DOHH2 (cell line): ENCODE results near the gene RPS6KA2.

Experiments
- H3F3A ChIP-seq: fragments of 200-600 bp; sonication (generic), shearing (Covaris generic); 2 replicates; pipeline ENCODE4 v1.6.0; 2016; ENCODE audit warnings: antibody characterized with exemption, mild to moderate bottlenecking; ENCODE audit not compliant: control insufficient read depth, insufficient read depth
- H3K27ac ChIP-seq: fragments of 200-600 bp; sonication (generic); 2 replicates; pipeline ENCODE4 v1.5.1; 2014; ENCODE audit warnings: low read depth, mild to moderate bottlenecking, low read length, moderate library complexity
- H3K27me3 ChIP-seq: fragments of 200-600 bp; sonication (generic); 2 replicates; pipeline ENCODE4 v1.6.1; 2014; ENCODE audit warnings: mild to moderate bottlenecking, low read length, mixed read lengths; ENCODE audit not compliant: control insufficient read depth
- H3K36me3 ChIP-seq: fragments of 200-600 bp; sonication (generic); 2 replicates; pipeline ENCODE4 v1.6.1; 2014; ENCODE audit warnings: mild to moderate bottlenecking, low read length, moderate library complexity, mixed read lengths; ENCODE audit not compliant: control insufficient read depth
- H3K4me1 ChIP-seq: fragments of 200-600 bp; sonication (generic); 2 replicates; pipeline ENCODE4 v1.6.1; 2014; ENCODE audit warnings: mild to moderate bottlenecking, low read length, mixed read lengths; ENCODE audit not compliant: control insufficient read depth
- H3K4me2 ChIP-seq: fragments of 200-600 bp; sonication (generic); 2 replicates; pipeline ENCODE4 v1.6.0; 2014; ENCODE audit warnings: mild to moderate bottlenecking, low read length, moderate library complexity
- H3K4me3 ChIP-seq: fragments of 200-600 bp; sonication (generic); 2 replicates; pipeline ENCODE4 v1.5.1; 2014; ENCODE audit warnings: mild to moderate bottlenecking, low read length, mixed read lengths
- H3K79me2 ChIP-seq: fragments of 200-600 bp; sonication (generic); 2 replicates; pipeline ENCODE4 v1.6.1; 2014; ENCODE audit warnings: mild to moderate bottlenecking, low read length, mixed read lengths; ENCODE audit not compliant: control insufficient read depth
- H3K9me2 ChIP-seq: fragments of 200-600 bp; sonication (generic); replicated peaks from 2 replicates; pipeline ENCODE4 v1.6.1; 2014; ENCODE audit warnings: mild to moderate bottlenecking, low read length, mixed read lengths; ENCODE audit not compliant: control insufficient read depth
- H3K9me3 ChIP-seq: fragments of 200-600 bp; sonication (generic); 2 replicates; pipeline ENCODE4 v1.6.1; 2014; ENCODE audit warnings: antibody characterized with exemption, low read length, mixed read lengths; ENCODE audit not compliant: control insufficient read depth, insufficient read depth
- H4K20me1 ChIP-seq: fragments of 200-600 bp; sonication (generic); 2 replicates; pipeline ENCODE4 v1.6.0; 2014; ENCODE audit warnings: low read depth, mild to moderate bottlenecking, antibody characterized with exemption, low read length, moderate library complexity; ENCODE audit not compliant: control insufficient read depth, insufficient read depth
- EZH2phosphoT487 ChIP-seq: fragments of 200-600 bp; sonication (generic); IDR thresholded peaks from 2 replicates; pipeline ENCODE4 v1.6.1; 2017; ENCODE audit warnings: borderline replicate concordance, mild to moderate bottlenecking, antibody characterized with exemption, low read length, moderate library complexity, mixed read lengths
- TF ChIP-seq, protein P1 (sequence below): fragments of 200-600 bp; sonication (generic); IDR thresholded peaks from one replicate; pipeline ENCODE4 v1.5.1; 2014; ENCODE audit warnings: antibody characterized with exemption, mild to moderate bottlenecking, low read depth, low read length; ENCODE audit not compliant: poor library complexity, severe bottlenecking

RPS6KA2 gene

GRCh38 chr6:166461821-166462460 lies 165.1 kb downstream of the RPS6KA2 start:
- H3F3A ChIP-seq: peaks cover 50% of the 10 kb centered on the region
- H3K27ac ChIP-seq: peak overlapping the region; percentile 99
- TF ChIP-seq EZH2phosphoT487: no peak
- TF ChIP-seq, protein P1, sequence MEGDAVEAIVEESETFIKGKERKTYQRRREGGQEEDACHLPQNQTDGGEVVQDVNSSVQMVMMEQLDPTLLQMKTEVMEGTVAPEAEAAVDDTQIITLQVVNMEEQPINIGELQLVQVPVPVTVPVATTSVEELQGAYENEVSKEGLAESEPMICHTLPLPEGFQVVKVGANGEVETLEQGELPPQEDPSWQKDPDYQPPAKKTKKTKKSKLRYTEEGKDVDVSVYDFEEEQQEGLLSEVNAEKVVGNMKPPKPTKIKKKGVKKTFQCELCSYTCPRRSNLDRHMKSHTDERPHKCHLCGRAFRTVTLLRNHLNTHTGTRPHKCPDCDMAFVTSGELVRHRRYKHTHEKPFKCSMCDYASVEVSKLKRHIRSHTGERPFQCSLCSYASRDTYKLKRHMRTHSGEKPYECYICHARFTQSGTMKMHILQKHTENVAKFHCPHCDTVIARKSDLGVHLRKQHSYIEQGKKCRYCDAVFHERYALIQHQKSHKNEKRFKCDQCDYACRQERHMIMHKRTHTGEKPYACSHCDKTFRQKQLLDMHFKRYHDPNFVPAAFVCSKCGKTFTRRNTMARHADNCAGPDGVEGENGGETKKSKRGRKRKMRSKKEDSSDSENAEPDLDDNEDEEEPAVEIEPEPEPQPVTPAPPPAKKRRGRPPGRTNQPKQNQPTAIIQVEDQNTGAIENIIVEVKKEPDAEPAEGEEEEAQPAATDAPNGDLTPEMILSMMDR: no peak
- H3K4me2 ChIP-seq: peak overlapping the region; percentile 99
- H3K79me2 ChIP-seq: peaks cover 8% of the 10 kb centered on the region
- peaks cover 21% of the 10 kb centered on the region for H3K36me3 ChIP-seq
- peaks cover 85% of the 10 kb centered on the region for H3K4me1 ChIP-seq
- peak overlapping the region; percentile 75 for H3K4me3 ChIP-seq
- H4K20me1 ChIP-seq: no peaks in the 10 kb centered on the region
- H3K27me3 ChIP-seq: no peaks in the 10 kb centered on the region
- peaks cover 9% of the 10 kb centered on the region; the same call in 1 of the 2 replicates for H3K9me3 ChIP-seq
- H3K9me2 ChIP-seq: no peaks in the 10 kb centered on the region

GRCh38 chr6:166460473-166461437 lies 166.3 kb downstream of the RPS6KA2 start:
- peaks cover 8% of the 10 kb centered on the region for H3K79me2 ChIP-seq
- peak overlapping the region; percentile 75 for H3K4me3 ChIP-seq
- H3K27ac ChIP-seq: peak overlapping the region; percentile 99
- peak overlapping the region; percentile 99 for H3K4me2 ChIP-seq
- TF ChIP-seq EZH2phosphoT487: no peak
- H3K4me1 ChIP-seq: peaks cover 83% of the 10 kb centered on the region
- H3K9me2 ChIP-seq: no peaks in the 10 kb centered on the region
- peaks cover 21% of the 10 kb centered on the region for H3K36me3 ChIP-seq
- no peaks in the 10 kb centered on the region for H3K27me3 ChIP-seq
- H3F3A ChIP-seq: peaks cover 50% of the 10 kb centered on the region
- H3K9me3 ChIP-seq: peaks cover 9% of the 10 kb centered on the region; the same call in 1 of the 2 replicates
- no peaks in the 10 kb centered on the region for H4K20me1 ChIP-seq

- TF ChIP-seq, protein P1: no peak
- TF ChIP-seq EZH2phosphoT487: no peak
- Histone ChIP-seq H3F3A (peaks cover 46% of the 10 kb centered on the region), H3K4me3 (peak overlapping the region; percentile 75), H3K79me2 (peaks cover 8% of the 10 kb centered on the region), H3K36me3 (peaks cover 21% of the 10 kb centered on the region), H3K4me2 (peak overlapping the region; percentile 99), H3K27ac (peak overlapping the region; percentile 99), H3K9me3 (peaks cover 9% of the 10 kb centered on the region; the same call in 1 of the 2 replicates), H4K20me1 (no peaks in the 10 kb centered on the region), H3K27me3 (no peaks in the 10 kb centered on the region), H3K4me1 (peaks cover 75% of the 10 kb centered on the region), H3K9me2 (no peaks in the 10 kb centered on the region)
Observed at GRCh38 chr6:166459906-166460305, 167.1 kb downstream of the RPS6KA2 start.
